Measurements from ENCODE around the gene MRPL19.
A peak's percentile ranks its signal among the peaks of the same experiment; 100 is the strongest.

The MRPL19 gene

GRCh38 chr2:75646583-75647425 lies at the start of gene MRPL19:
Gene MRPL19, plus strand, starts transcription at chr2:75646783. Its CDS starts 25 bp downstream, at chr2:75646808.
- peak; percentile 81 for DNase-seq

- DNase-seq: no peak
Observed at GRCh38 chr2:75596784-75597183, 49.8 kb upstream of the MRPL19 start.

GRCh38 chr2:75597949-75598348 lies 48.6 kb upstream of the MRPL19 start:
- no peak for DNase-seq

- no peak for DNase-seq
Observed at GRCh38 chr2:75598589-75599155, 47.9 kb upstream of the MRPL19 start.

- DNase-seq: no peak
Observed at GRCh38 chr2:75600461-75601011, 46.0 kb upstream of the MRPL19 start.

GRCh38 chr2:75602724-75603342 lies 43.8 kb upstream of the MRPL19 start:
- no peak for DNase-seq

- DNase-seq: no peak
Observed at GRCh38 chr2:75603477-75603876, 43.1 kb upstream of the MRPL19 start.

GRCh38 chr2:75604484-75604883 lies 42.1 kb upstream of the MRPL19 start:
- no peak for DNase-seq

GRCh38 chr2:75605770-75606529 lies 40.6 kb upstream of the MRPL19 start:
- DNase-seq: no peak

GRCh38 chr2:75606761-75607399 lies 39.7 kb upstream of the MRPL19 start:
- no peak for DNase-seq

GRCh38 chr2:75607400-75607798 lies 39.2 kb upstream of the MRPL19 start:
- no peak for DNase-seq

- no peak for DNase-seq
Observed at GRCh38 chr2:75607988-75608683, 38.4 kb upstream of the MRPL19 start.

- peak; percentile 41 for DNase-seq
Observed at GRCh38 chr2:75608684-75609333, 37.8 kb upstream of the MRPL19 start.

- no peak for DNase-seq
Observed at GRCh38 chr2:75609334-75609689, 37.3 kb upstream of the MRPL19 start.

GRCh38 chr2:75609937-75610508 lies 36.6 kb upstream of the MRPL19 start:
- DNase-seq: no peak

GRCh38 chr2:75610671-75611070 lies 35.9 kb upstream of the MRPL19 start:
- DNase-seq: no peak

- DNase-seq: no peak
Observed at GRCh38 chr2:75612108-75612861, 34.3 kb upstream of the MRPL19 start.

- no peak for DNase-seq
Observed at GRCh38 chr2:75612862-75613243, 33.7 kb upstream of the MRPL19 start.

GRCh38 chr2:75614162-75614651 lies 32.4 kb upstream of the MRPL19 start:
- DNase-seq: no peak

GRCh38 chr2:75616406-75616805 lies 30.2 kb upstream of the MRPL19 start:
- no peak for DNase-seq

All from CD4-positive, alpha-beta T cell treated with Interleukin-15 for 1 hour (primary cell).